HG03469 (cell line): ENCODE measurements around the gene CCDC141.

Experiments used
- ATAC-seq: cut with Tn5 transposase; IDR thresholded peaks from one replicate; pipeline ENCODE4 v1.9.1; 2021; ENCODE audit warnings: mild to moderate bottlenecking, moderate library complexity, moderate number of reproducible peaks; ENCODE audit not compliant: unreplicated experiment

The CCDC141 gene

DNA sequence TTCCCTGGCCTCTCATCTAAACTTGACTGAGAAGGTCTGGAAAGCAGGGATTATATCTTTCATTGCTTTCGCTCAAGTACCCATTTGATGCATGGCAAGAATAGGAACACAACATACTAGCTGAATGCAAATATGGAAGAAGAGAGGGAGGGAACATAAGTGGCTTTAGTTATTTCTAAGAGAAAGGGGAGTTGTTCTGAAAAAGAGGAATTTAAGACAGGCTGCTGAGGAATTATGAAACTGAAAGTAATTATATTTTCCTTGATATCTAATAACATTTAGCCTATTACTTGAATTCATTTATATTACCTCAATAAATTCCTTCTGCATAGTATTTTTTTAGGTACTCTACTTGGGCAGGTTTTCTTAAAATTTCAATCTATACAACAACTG, 136.9 kb downstream of the CCDC141 start:
- no peak for ATAC-seq

- no peak for ATAC-seq
Observed at GRCh38 chr2:178912416-178913048, 137.4 kb downstream of the CCDC141 start.

DNA sequence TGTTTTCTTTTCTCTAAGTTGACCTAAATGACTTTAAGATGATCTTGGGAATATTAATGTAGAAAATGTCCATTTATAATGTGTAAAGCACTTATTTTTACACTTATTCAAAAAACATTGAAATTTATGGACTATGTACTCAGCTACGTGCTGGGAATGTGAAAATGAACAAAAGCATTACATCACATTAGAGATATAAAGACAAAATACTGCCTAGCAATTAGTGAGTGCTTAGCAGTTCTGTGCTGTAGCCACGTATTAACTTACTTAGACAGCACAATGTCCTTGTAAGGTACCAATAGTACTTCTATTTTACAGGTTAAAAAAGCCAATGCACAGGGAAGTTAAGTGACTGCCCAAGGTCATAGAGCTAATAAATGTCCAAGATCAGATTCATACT, 138.9 kb downstream of the CCDC141 start:
- no peak for ATAC-seq

DNA sequence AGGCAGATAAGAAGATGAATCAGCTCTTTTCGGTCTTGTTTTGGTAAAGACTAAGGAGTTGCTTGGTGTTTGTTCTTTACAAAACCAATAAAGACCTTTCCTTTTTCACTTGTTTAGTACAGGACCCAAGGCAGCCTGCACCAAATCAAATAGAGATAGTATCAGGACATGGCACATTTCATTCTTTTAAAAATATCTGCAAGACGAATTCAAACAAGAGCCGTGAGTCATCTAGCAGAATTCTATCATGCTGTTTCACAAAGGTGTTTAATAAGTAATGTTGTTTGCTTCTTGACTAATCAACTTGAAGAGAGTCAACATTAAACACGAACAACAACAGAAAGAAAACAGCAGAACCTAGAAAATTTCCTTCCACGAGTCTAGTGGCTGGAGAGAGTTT, 139.9 kb downstream of the CCDC141 start:
- no peak for ATAC-seq

- no peak for ATAC-seq
Observed at GRCh38 chr2:178909507-178909906, 140.4 kb downstream of the CCDC141 start.

DNA sequence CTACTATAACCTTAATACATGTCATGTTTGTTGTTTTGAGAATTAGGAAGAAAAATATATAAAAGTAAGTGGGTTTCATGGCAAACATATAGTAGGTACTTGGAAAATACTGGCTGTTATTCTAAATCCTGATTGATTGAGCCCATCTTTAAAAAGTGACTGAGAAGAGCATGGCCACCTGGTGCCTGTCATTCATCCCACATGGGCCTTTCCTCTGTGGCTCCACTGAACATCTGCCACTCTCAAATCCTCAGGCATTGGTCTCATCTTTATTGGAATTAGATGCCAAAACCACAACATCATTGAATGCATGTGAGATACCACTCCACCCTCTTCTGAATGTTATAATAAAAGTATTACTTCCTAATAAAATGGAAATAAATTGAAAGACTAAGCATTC, 141.1 kb downstream of the CCDC141 start:
- no peak for ATAC-seq

GRCh38 chr2:178905261-178905660, 144.7 kb downstream of the CCDC141 start:
- no peak for ATAC-seq

- no peak for ATAC-seq
Observed at GRCh38 chr2:178899656-178900055, 150.3 kb downstream of the CCDC141 start.

GRCh38 chr2:178895872-178896271, 154.1 kb downstream of the CCDC141 start:
- ATAC-seq, result no peak

- no peak for ATAC-seq
Observed at GRCh38 chr2:178895171-178895570, 154.8 kb downstream of the CCDC141 start.

DNA sequence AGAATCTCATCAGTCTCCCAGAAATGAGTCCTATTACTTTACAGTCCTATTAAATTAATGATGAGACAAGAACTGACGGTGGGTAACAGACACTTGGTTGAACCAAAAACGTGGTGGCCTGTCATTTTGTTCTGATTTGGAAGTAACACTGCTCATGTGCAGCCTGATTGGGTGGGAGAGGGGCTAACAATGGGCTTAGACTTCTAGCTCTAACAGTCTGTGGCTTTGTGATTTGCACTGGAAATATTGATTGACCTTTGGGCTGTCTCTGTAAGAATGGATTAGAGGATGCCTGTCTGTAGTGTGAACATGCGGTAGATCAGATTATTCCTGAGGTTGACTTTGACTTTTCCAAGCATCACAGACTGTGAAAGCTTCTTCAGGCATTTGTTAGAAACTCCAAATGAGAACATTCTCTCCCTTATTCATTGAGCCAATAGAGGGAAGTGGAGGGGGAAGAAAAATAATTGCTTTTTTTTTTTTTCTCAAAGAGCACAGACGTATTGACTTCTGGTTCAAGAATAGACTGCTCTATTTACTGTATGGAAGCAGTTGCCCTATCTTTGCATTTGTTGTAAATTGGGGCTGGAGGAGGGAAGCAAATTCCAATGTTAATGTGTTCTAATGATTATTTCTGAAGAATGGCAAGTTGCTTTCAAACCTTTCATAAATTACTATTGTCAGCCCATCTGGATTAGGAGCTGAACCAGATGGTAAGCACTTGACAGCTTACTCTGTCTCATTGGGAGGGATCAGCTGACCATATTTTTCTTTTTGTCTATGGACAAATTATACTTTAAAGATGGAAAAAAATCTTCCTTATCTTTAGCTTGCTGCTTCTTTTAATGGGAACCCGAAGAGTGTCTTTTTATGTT, 156.9 kb downstream of the CCDC141 start:
- ATAC-seq, result no peak

- ATAC-seq, result no peak
Observed at GRCh38 chr2:178891959-178892485, 157.9 kb downstream of the CCDC141 start.

GRCh38 chr2:178891265-178891958, 158.5 kb downstream of the CCDC141 start:
- no peak for ATAC-seq

DNA sequence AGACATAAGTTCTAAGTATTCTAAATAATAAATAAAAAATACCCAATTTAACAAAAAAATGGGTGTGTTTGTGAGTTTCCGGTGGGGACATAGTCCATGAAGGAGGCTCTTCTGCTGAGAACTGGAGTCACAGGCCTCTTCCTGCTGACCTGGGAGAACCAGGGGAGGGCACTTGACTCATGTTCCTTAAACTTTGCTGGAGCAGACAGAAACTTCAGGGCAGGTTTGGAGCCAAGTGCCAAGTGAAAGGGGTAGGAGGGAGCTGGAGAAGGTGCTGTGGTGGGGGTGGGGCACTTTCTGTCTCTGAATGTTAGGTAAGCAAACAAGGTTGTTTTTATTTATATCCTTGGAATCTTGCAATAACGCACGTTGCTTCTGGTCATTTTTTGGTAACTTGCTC, 163.9 kb downstream of the CCDC141 start:
- ATAC-seq, result no peak

- ATAC-seq, result no peak
Observed at GRCh38 chr2:178884440-178884839, 165.5 kb downstream of the CCDC141 start.

GRCh38 chr2:178882666-178883440, 167.1 kb downstream of the CCDC141 start:
- ATAC-seq, result no peak

DNA sequence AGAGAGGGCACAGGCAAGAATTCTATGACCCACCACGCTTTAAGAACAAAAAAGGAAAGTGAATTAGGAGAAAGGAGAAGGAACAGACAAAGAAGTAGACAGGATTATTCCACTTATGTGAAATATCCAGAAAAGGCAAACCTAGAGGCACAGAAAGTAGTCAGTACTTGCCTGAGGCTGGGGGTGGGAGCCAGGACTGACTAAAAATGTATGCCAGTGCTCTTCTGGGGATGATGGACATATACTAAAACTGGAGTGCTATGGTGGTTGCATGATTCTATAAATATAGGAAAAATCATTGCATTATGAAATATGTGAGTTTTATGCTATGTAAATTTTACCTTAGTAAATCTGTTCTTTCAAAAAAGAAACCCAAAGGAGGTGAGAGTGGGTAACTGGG, 168.9 kb downstream of the CCDC141 start:
- ATAC-seq, result no peak

DNA sequence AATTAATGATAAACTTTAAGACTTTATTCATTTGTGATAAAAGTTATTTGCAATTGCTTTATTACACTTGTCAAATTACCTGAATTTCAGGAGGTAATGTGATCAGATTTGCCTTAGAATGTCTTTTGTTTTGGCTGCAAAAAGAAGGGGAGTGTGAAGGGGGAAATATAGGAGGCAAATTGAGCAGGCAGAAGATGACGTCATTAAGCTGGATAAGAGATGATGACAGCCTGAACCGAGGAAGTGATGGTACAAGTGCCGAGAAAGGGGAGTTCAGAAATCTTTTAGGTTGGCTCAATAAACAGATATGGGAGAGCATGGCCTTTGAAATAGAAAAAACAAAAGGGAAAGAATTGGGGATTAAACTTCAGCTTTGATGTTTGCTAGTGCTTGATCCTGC, 169.7 kb downstream of the CCDC141 start:
- no peak for ATAC-seq

DNA sequence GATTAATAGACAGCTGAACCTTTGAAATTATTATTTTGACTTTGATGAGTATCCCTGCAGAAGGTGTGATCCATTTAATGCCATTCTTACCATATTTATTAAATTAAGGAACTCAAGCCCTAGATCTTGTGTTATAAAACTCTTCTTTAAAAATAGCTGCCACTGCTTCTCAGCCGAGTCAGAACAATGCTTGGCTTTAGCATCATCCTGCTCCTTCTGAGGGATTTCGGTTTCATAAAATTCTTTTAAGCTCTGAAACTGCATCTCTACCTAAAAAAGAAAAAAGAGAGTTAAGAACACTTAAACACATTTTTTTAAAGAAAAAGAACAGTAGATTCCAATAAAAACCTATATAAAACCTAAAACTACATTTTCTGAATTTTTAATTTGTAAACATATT, 172.1 kb downstream of the CCDC141 start:
- no peak for ATAC-seq

- ATAC-seq, result no peak
Observed at GRCh38 chr2:178874529-178875240, 175.3 kb downstream of the CCDC141 start.
